Stimulated activated effector memory CD8-positive, alpha-beta T cell treated with anti-CD3 and anti-CD28 coated beads, Interleukin-12 subunit alpha, Interleukin-12 subunit beta, amount 100 ng/mL, for 72 hours (primary cell): ENCODE measurements around the gene TAS2R60.
"Not testable (repeated sequence)": the region's sequence is repeated elsewhere in the genome, so short reads cannot be mapped to it uniquely, and the experiment has no call there.

Experiments used
- ATAC-seq: fragments of 150-1000 bp; cut with Tn5 transposase; 2 replicates; pipeline ENCODE4 v1.10.0; 2021
- DNase-seq, 2 donors: peaks; one replicate each; pipeline ENCODE4 v3.0.0; 2021 to 2022; ENCODE audit warnings: low spot score in 2 of 2
- H3K27ac Mint-ChIP-seq: one replicate; pipeline ENCODE4 v1.8.0; 2022; ENCODE audit warnings: mild to moderate bottlenecking, mixed read lengths
- H3K36me3 Mint-ChIP-seq: one replicate; pipeline ENCODE4 v1.8.0; 2022; ENCODE audit warnings: mild to moderate bottlenecking, mixed read lengths
- H3K4me1 Mint-ChIP-seq: one replicate; pipeline ENCODE4 v1.8.0; 2022; ENCODE audit warnings: mixed read lengths
- H3K4me3 Mint-ChIP-seq: one replicate; pipeline ENCODE4 v1.8.0; 2022; ENCODE audit warnings: mild to moderate bottlenecking, mixed read lengths
- H3K9me3 Mint-ChIP-seq: one replicate; pipeline ENCODE4 v1.8.0; 2022; ENCODE audit warnings: mixed read lengths

The TAS2R60 gene

GRCh38 chr7:143443153-143443552, at the start of gene TAS2R60:
TAS2R60 (plus strand) TSS chr7:143443453; CDS start chr7:143443453, 0 bp downstream.
- no peak for ATAC-seq

GRCh38 chr7:143394068-143394467, 49.2 kb upstream of the TAS2R60 start:
- Mint-ChIP-seq H3K9me3 (no peaks in the 10 kb centered on the region), H3K4me3 (no peak overlapping the region), H3K36me3 (peaks cover 32% of the 10 kb centered on the region), H3K27ac (peak overlapping the region; percentile 66), H3K4me1 (peaks cover 32% of the 10 kb centered on the region)
- DNase-seq (no peak), ATAC-seq (no peak)

More at GRCh38 chr7:143443153-143443552, at the start of gene TAS2R60:
- H3K4me1 Mint-ChIP-seq: no peaks in the 10 kb centered on the region
- DNase-seq: no peak
- H3K36me3 Mint-ChIP-seq: no peaks in the 10 kb centered on the region
- H3K4me3 Mint-ChIP-seq: no peak within 1 kb of the TSS
- no peaks in the 10 kb centered on the region for H3K9me3 Mint-ChIP-seq
- no peak within 1 kb of the TSS for H3K27ac Mint-ChIP-seq

DNA sequence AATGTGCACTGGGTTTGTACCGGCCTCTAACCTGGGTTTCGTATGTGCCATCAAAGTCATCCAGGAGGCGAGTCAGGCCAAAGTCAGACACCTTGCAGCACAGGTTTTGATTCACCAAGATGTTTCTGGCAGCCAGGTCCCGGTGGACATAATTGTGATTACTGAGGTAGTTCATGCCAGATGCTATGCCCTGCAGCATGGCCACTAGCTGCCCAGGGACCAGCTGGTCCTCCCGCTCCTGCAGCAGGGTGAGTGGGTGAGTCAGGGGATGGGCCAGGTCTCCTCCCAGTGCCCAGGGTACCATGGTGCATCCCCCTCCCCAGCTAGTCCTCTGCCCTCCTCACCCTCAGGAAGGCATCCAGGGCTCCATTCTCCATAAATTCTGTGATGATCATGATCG, 48.5 kb upstream of the TAS2R60 start:
- Mint-ChIP-seq H3K27ac (peak overlapping the region; percentile 18), H3K4me1 (peaks cover 26% of the 10 kb centered on the region), H3K4me3 (no peak overlapping the region), H3K9me3 (no peaks in the 10 kb centered on the region), H3K36me3 (peaks cover 30% of the 10 kb centered on the region)
- no peak for DNase-seq
- no peak for ATAC-seq

- DNase-seq (no peak), ATAC-seq (no peak)
- Mint-ChIP-seq H3K9me3 (no peaks in the 10 kb centered on the region), H3K27ac (peak overlapping the region; percentile 18), H3K4me1 (peaks cover 21% of the 10 kb centered on the region), H3K4me3 (no peak overlapping the region), H3K36me3 (peaks cover 23% of the 10 kb centered on the region)
Observed at GRCh38 chr7:143395187-143396149, 47.8 kb upstream of the TAS2R60 start.

DNA sequence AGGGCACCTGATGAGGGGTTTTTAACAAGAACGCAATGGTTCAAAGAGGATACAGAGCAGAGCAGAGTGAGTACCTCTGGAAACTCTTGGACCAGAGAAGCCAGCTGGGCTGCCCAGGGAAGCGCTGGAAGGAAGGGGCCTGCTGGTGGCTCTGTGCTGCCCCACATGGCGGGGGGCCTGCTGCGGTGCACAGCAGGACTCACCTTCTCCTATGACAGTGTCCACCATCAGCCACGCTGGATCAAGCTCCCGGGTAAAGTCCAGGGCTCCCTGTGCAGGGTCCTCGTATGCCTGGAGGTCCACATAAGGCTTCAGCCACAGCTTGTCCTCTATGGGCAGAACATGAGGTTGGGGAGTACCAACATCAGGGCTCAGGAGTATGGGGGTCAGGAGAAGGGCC, 47.1 kb upstream of the TAS2R60 start:
- ATAC-seq (no peak), DNase-seq (no peak)
- H3K27ac Mint-ChIP-seq: no peak overlapping the region

GRCh38 chr7:143396625-143397556, 46.4 kb upstream of the TAS2R60 start:
- Mint-ChIP-seq H3K4me3 (no peak overlapping the region), H3K9me3 (no peaks in the 10 kb centered on the region), H3K4me1 (peaks cover 21% of the 10 kb centered on the region), H3K27ac (peak overlapping the region; percentile 63), H3K36me3 (peaks cover 12% of the 10 kb centered on the region)
- no peak for ATAC-seq
- peak in 1 of 2 donors; percentile 47 for DNase-seq

More for the DNA sequence above, 47.1 kb upstream of the TAS2R60 start:
- Mint-ChIP-seq H3K36me3 (peaks cover 16% of the 10 kb centered on the region), H3K9me3 (no peaks in the 10 kb centered on the region), H3K4me1 (peaks cover 21% of the 10 kb centered on the region), H3K4me3 (no peak overlapping the region)

DNA sequence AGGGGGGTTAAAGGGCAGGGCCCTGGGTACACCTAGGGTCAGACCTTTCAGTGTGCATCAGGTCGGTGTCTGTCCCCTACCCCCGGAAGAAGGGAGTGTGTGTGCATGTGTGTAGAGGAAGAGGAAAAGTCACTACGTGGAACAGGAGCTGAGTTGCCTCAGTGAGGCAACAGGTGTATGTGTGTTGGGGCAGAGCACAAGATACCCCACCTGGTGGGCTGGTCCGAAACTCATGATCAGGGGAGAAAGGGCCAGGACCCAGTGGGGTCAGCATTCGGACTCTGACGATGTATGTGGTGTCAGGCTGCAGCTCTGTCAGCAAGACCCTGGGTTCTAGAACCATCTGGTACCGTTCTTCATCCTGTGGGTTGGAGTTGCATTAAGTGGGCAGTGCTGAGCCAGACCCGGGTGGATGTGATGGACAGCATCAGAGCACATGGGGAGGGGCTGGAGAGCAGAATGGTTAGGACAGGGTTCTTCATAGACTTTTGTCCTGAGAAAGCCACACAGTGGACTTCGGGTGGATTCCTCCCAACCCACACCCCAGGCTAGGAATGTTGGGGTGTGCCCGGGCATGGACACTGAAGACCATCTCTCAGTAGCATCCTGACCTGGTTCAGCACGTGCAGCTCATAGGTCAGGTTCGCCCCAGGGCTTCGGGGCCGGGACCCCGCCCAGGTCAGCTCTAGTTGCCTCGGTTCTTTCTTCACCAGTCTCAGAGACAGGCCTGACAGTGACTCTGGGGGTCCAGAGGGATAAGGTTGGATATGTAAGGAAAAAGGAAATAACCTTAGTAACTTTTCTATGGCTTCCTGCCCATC, 45.3 kb upstream of the TAS2R60 start:
- Mint-ChIP-seq H3K9me3 (no peaks in the 10 kb centered on the region), H3K4me3 (no peak overlapping the region), H3K36me3 (peaks cover 12% of the 10 kb centered on the region), H3K4me1 (peaks cover 17% of the 10 kb centered on the region), H3K27ac (peak overlapping the region; percentile 63)
- no peak for ATAC-seq
- DNase-seq: no peak

DNA sequence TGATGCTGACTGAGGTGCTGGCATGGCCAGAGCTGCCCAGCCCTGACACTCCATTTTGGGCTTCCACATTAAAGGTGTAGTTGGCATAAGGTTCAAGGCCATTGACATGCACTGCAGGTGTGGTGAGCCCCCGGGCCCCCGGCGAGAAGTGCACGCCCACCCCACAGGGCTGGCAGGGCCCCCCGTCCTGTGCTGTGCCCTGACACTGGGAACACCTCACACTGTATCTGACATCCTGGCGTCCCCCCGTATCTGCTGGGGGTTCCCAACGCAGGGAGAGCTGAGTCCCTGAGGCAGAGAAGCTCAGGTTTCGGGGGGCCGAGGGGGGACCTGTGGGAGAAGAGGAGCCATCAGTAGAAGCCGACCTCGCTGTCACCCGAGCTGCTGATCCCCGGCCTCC, 44.6 kb upstream of the TAS2R60 start:
- DNase-seq (no peak), ATAC-seq (no peak)
- peak overlapping the region; percentile 20 for H3K27ac Mint-ChIP-seq
- no peaks in the 10 kb centered on the region for H3K9me3 Mint-ChIP-seq
- peaks cover 12% of the 10 kb centered on the region for H3K4me1 Mint-ChIP-seq
- peaks cover 11% of the 10 kb centered on the region for H3K36me3 Mint-ChIP-seq
- H3K4me3 Mint-ChIP-seq: no peak overlapping the region

DNA sequence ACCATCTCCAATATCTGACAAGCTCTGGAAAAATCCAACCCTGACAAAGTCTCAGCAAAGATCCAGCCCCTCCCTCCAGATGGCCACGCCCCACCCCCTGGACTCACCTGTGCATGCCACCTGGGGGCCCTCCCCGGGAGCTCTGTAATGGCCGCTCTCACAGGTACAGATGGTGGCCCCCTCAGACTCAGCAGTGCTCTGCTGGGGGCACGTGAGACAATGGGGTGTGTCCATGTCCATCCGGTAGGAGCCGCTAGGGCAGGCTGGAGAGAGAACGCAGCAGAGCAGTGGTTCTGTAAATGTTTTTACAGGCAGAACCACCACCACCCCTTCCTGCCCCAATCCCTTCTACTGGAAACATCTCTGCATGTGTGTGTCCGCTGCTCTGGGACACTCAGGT, 44.1 kb upstream of the TAS2R60 start:
- peak overlapping the region; percentile 20 for H3K27ac Mint-ChIP-seq
- H3K36me3 Mint-ChIP-seq: peaks cover 6% of the 10 kb centered on the region

DNA sequence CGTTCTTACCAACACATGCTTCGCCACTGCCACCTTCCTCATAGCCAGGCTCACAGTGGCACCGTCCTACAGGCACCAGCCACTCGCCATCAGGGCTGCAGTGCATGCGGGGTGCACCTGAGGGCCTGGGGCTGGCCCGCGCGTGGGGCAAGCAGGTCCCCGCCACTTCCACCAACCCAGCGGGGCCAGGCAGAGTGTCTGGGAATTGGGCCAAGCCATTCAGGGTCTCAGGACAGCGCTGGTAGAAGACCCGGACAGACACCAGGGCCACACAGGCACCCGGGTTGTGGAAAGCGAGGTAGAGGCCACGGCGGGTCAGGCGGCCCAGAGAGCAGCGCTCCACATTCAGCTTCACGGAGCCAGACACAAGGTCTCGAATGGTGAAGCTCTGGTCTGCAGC, 43.6 kb upstream of the TAS2R60 start:
- DNase-seq (no peak), ATAC-seq (no peak)
- Mint-ChIP-seq H3K27ac (peak overlapping the region; percentile 20), H3K4me3 (no peak overlapping the region), H3K4me1 (peaks cover 8% of the 10 kb centered on the region), H3K36me3 (peaks cover 6% of the 10 kb centered on the region), H3K9me3 (no peaks in the 10 kb centered on the region)

More for the DNA sequence above, 44.1 kb upstream of the TAS2R60 start:
- Mint-ChIP-seq H3K4me1 (peaks cover 9% of the 10 kb centered on the region), H3K9me3 (no peaks in the 10 kb centered on the region), H3K4me3 (no peak overlapping the region)
- ATAC-seq (no peak), DNase-seq (no peak)

GRCh38 chr7:143401265-143401664, 42.0 kb upstream of the TAS2R60 start:
- no peak overlapping the region for H3K27ac Mint-ChIP-seq
- peaks cover 6% of the 10 kb centered on the region for H3K36me3 Mint-ChIP-seq
- no peaks in the 10 kb centered on the region for H3K9me3 Mint-ChIP-seq
- no peak overlapping the region for H3K4me3 Mint-ChIP-seq
- no peaks in the 10 kb centered on the region for H3K4me1 Mint-ChIP-seq
- DNase-seq (no peak), ATAC-seq (no peak)

- not testable (repeated sequence) for H3K36me3 Mint-ChIP-seq, H3K4me1 Mint-ChIP-seq, DNase-seq, ATAC-seq, H3K4me3 Mint-ChIP-seq, H3K27ac Mint-ChIP-seq, H3K9me3 Mint-ChIP-seq
Observed at GRCh38 chr7:143402233-143402632, 41.0 kb upstream of the TAS2R60 start.

- H3K36me3 Mint-ChIP-seq: peaks cover 7% of the 10 kb centered on the region
- no peak overlapping the region for H3K4me3 Mint-ChIP-seq
- H3K27ac Mint-ChIP-seq: no peak overlapping the region
- DNase-seq (no peak), ATAC-seq (no peak)
- no peaks in the 10 kb centered on the region for H3K9me3 Mint-ChIP-seq
- peaks cover 33% of the 10 kb centered on the region for H3K4me1 Mint-ChIP-seq
Observed at GRCh38 chr7:143405173-143406001, 37.9 kb upstream of the TAS2R60 start.

DNA sequence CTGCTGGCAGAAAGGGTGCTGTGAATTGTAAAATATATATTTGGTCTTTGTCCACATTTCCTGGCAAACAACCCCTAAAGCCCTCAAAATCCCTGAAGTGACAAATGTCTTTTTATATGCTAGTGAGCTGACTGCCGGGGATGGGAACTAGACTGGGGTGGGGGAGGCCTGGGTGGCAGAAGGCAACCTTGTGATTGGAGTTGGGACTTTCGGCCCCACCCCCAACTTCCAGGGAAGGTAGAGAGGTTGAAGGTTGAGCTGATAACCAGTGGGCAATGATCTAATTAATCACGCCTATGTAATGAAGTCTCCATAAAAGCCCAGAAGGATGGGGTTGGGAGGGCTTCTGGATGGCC, 37.3 kb upstream of the TAS2R60 start:
- ATAC-seq (no peak), DNase-seq (no peak)
- no peak overlapping the region for H3K4me3 Mint-ChIP-seq
- H3K9me3 Mint-ChIP-seq: no peaks in the 10 kb centered on the region
- no peak overlapping the region for H3K27ac Mint-ChIP-seq
- H3K36me3 Mint-ChIP-seq: peaks cover 7% of the 10 kb centered on the region
- peaks cover 36% of the 10 kb centered on the region for H3K4me1 Mint-ChIP-seq
